HG03039 (cell line): ENCODE measurements around the gene PTGES2.

Experiments used
- ATAC-seq: cut with Tn5 transposase; IDR thresholded peaks from one replicate; pipeline ENCODE4 v1.9.1; 2021; ENCODE audit warnings: mild to moderate bottlenecking, moderate library complexity; ENCODE audit not compliant: unreplicated experiment

PTGES2 gene

DNA sequence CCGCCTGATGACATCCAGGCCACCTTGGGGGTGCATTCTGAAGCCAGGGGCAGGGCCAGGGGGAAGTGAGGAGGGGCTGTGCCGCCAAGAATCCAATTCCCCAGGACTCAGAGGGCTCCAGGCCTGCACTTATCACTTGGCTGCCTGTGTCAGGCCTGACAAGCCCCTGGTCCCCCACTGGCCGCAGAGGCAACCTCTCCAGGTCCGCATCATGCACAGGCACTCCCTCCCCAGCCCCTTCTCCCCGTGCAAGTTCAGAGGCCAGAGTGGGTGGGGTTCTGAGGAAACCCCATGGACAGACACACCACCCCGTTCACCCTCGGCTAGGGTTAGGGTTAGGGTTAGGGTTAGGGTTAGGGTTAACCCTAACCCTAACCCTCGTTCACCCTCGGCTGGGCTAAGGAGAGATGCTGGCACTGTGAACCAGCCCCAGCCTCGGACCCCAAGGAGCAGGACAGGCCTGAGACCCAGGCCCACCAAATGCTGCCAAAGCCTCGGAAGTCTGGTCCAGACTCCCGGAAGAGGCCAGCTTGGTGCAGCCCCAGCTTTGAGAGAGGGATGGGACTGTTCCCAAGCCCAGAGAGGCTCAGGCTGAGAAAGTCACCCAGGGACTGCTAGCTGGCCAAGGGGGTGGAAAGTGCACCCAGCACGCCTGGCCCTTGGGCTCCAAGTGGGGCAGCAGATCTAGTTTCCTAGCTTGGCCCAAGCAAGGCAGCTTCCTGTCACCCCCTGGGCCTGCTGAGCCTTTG, 26.6 kb upstream of the PTGES2 start:
- ATAC-seq, result no peak

DNA sequence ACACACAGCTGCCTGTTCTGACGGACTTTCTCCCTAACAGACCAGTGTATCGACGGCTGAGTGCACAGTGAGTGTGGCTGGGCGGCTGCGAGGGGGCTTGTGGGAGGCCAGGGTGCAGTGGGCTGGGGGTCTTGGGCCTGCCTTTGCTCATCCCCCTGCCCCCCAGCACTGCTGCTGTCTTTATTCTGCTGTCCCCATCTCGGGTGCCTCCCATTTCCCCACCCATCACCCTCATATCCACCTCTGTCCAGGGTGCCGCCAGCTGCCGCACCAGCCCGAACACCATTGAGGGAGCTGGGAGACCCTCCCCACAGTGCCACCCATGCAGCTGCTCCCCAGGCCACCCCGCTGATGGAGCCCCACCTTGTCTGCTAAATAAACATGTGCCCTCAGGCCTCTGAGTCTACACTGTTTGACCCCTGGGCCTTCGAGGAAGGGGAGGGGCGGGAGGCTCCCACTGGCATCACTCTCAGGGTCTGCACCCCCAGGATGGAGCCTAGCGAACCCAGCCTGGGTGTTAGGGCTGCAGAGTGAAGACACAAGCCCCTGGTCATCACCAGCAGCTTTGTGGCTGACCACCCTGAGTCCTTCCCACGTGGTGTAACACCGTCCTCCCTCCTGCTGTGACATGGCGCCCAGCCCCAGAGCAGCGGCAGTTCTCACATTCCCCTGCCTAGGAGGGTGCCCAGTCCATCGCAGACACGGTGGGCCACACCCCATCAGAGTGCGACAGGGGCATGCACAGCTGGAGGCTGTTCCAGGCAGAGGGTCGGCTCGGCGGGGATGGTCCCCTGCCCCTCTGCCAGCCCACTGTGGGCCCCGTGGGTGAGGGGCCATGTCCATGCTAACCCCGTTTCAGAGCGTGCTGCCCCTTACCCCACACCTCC, 25.8 kb upstream of the PTGES2 start:
- ATAC-seq, result no peak

DNA sequence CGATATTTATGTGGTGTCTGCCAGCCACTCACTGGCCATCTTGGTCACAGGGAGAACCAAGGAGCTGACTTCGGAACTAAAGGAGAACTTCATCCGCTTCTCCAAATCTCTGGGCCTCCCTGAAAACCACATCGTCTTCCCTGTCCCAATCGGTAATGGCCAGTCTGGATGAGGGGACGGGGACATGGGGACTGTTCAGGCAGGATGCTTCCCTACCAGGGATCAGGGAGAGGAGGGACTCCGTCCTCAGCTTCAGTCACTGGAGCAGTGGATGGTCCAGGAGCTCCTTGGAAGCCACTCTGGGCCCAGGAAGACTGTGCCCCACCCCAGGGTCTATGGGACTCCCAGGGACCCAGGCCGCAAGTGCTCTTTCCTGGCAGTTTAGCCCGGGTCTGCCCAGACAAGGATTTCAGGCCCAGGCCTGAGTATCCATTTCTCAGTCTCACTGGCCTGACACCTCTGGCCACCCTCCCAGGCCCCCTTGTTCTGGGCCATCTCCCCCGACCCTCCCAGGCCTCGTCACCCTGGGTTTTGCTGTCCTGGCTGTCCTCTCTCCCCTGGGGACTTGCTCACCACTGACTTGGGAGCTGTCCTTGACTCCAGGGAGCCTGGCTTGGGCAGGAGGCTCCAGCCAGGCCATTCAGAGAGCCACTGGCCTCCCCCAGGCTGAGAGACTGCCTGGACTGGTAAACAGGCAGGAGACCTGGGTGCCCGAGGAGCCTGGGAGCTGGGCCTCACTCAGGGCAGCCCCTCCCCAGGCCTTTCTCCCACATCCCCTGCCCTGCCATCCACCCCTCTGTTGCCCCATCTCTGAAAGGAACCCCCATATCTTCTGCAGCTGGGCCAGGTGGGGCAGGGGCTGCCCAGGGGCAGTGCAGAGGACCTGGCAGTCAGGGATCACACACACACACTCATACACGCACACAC, 24.9 kb upstream of the PTGES2 start:
- ATAC-seq, result no peak

DNA sequence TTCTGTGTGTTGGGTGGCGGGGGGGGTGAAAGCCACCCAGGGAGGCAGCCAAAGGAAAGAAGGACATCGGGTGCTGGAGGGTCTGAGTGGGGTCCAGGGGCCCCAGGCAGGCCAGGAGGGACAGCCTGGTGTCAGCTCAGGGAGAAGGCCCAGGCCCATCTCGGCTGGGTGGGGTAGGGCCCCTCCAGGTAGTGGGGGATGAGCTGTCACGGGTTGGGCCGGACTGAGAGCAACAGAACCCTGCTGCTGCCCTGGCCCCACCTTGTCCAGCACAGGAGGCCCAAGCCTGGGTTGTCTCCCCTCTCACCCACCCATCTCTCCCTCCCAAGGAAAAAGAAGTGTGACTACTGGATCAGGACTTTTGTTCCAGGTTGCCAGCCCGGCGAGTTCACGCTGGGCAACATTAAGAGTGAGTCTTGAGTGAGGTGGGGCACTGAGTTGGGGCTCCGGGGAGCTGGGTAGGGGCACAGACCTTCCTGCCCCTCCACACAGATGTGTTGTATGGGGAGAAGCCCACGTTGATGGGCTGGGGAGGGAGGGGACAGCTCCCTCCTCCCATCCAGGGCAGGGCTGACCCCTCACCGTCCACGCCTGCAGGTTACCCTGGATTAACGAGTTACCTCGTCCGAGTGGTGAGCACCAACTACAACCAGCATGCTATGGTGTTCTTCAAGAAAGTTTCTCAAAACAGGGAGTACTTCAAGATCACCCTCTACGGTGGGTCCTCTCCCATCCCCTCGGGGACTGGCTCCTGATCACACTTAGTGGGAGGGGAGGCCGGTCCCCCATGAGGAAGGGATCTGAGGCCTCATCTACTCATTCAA, 24.0 kb upstream of the PTGES2 start:
- no peak for ATAC-seq

- ATAC-seq, result no peak
Observed at GRCh38 chr9:128150594-128151308, 23.2 kb upstream of the PTGES2 start.

DNA sequence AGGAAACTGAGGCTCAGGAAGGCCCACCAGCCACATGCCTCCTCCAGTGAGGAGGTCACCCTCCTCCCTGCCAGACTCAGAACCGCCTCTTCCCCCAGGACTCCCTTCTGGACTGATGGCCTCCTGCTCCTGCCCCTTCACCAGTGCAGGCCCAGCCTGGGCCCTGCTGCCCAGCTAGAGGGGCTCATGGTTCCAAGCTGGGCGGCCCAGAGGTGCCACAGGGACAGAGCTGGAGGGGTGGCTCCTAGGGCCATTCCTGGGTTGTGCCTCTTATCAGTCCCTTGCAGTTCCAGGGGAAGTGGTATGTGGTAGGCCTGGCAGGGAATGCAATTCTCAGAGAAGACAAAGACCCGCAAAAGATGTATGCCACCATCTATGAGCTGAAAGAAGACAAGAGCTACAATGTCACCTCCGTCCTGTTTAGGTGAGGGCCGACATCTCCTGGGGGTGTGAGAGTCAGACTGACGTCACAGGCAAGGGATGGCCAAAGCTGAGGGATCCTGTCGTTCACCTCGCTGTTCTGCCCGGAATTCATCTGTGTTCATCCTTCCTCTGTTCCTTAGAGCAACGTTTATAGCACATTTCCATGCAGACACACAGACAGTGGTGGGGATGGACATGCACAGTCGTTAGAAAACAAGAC, 22.5 kb upstream of the PTGES2 start:
- no peak for ATAC-seq

- no peak for ATAC-seq
Observed at GRCh38 chr9:128149001-128149701, 21.6 kb upstream of the PTGES2 start, which contains the start of gene LCN2. LCN2 (plus strand) TSS chr9:128149453; CDS start chr9:128149526, 73 bp downstream.

DNA sequence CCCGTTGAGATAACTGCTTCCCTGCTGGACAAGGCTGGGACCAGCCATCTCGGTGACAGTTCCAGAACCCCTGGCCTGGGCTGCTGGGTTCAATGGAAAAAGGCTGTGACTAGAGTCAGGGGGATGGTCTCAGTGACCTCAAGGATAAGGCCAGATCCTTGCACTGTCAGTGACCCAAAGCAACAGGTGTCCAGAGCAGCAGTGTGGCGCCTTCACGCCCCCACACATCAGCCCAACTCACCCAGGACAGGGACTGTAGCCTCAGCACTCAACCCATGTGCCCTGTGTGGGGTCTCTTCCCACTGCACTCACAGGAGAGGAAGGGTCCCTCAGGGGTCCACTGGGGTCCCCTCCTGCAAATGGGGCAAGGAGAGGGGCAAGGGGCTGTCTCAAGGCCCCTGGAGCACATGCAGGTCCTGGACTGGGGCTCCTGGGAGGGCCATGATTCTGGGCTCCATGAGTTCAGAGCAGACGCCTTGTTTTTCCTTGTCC, 21.0 kb upstream of the PTGES2 start:
- no peak for ATAC-seq

- ATAC-seq, result no peak
Observed at GRCh38 chr9:128146591-128147120, 19.1 kb upstream of the PTGES2 start.

GRCh38 chr9:128145951-128146351, 18.4 kb upstream of the PTGES2 start:
- ATAC-seq, result no peak

GRCh38 chr9:128145536-128145935, 18.0 kb upstream of the PTGES2 start:
- no peak for ATAC-seq

- ATAC-seq, result no peak
Observed at GRCh38 chr9:128144239-128145181, 17.0 kb upstream of the PTGES2 start.

- no peak for ATAC-seq
Observed at GRCh38 chr9:128143525-128144238, 16.2 kb upstream of the PTGES2 start.

DNA sequence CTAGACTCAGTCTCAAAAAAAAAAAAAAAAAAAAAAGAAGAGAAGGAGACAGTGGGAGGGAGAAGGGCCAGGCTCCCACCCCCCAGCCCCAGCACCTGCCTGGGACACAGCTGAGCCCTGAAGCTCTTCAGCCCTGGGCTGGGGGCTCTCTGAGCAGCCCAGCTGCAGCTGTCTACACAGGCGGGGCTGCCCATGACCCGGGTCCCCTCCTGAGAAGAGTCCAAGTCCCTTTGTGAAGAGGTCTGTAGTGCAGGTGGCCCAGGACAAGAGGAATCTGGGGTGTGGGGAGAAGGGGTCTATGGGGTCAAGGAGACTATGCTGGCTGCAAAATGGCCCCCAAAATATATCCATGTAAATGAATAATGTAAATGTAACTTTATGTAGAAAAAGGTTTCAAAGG, 15.1 kb upstream of the PTGES2 start:
- no peak for ATAC-seq

GRCh38 chr9:128142061-128142460, 14.5 kb upstream of the PTGES2 start:
- no peak for ATAC-seq

DNA sequence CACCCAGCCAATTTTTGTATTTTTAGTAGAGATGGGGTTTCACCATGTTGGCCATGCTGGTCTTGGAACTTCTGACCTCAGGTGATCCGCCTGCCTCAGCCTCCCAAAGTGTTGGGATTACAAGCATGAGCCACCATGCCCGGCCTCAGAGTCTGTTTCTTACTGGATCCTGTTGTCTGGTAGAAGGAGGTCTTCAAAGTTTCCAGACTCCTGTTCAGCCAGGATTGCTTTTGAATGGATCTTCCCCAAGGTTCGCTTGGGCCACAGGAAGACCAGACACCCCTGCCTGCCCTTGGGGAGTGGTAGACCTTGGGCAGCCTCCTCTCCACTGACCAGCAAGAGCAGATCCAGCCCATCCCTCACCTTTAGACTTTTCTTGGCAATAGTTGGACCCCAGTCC, 14.1 kb upstream of the PTGES2 start:
- no peak for ATAC-seq
